Activated gamma-delta T cell treated with Interleukin-2 at 50 U/mL for 16 hours (primary cell): Measurements from ENCODE around the gene NXPE4.
"Not testable (repeated sequence)": the region's sequence is repeated elsewhere in the genome, so short reads cannot be mapped to it uniquely, and the experiment has no call there.

Source experiments
- DNase-seq: peaks from one replicate; pipeline ENCODE4 v3.0.0-alpha.2; 2020

The NXPE4 gene

GRCh38 chr11:114595571-114595970, at the start of gene NXPE4:
TSS of gene NXPE4 (minus strand) at chr11:114595786. CDS start at chr11:114594759, 1,027 bp downstream.
- no peak for DNase-seq

GRCh38 chr11:114639440-114639839, 43.9 kb upstream of the NXPE4 start:
- DNase-seq = not testable (repeated sequence)

- not testable (repeated sequence) for DNase-seq
These were observed 35.9 kb upstream of the NXPE4 start for GRCh38 chr11:114631445-114631965.

- no peak for DNase-seq
These were observed 29.7 kb upstream of the NXPE4 start for GRCh38 chr11:114625294-114625693.

GRCh38 chr11:114624455-114625207, 29.0 kb upstream of the NXPE4 start:
- no peak for DNase-seq

- no peak for DNase-seq
These were observed 28.1 kb upstream of the NXPE4 start for GRCh38 chr11:114623720-114624119.

GRCh38 chr11:114622858-114623257, 27.3 kb upstream of the NXPE4 start:
- no peak for DNase-seq

GRCh38 chr11:114621950-114622809, 26.6 kb upstream of the NXPE4 start:
- no peak for DNase-seq

GRCh38 chr11:114621072-114621471, 25.5 kb upstream of the NXPE4 start:
- no peak for DNase-seq

GRCh38 chr11:114619659-114620173, 24.1 kb upstream of the NXPE4 start:
- no peak for DNase-seq

- no peak for DNase-seq
These were observed 22.6 kb upstream of the NXPE4 start for GRCh38 chr11:114618139-114618538.

GRCh38 chr11:114617157-114618124, 21.9 kb upstream of the NXPE4 start:
- DNase-seq = no peak

- DNase-seq = no peak
These were observed 20.9 kb upstream of the NXPE4 start for GRCh38 chr11:114616516-114616915.

- DNase-seq = no peak
These were observed 20.1 kb upstream of the NXPE4 start for GRCh38 chr11:114615448-114616361.

GRCh38 chr11:114614127-114614720, 18.6 kb upstream of the NXPE4 start:
- DNase-seq = no peak

- DNase-seq = not testable (repeated sequence)
These were observed 17.5 kb upstream of the NXPE4 start for GRCh38 chr11:114613094-114613493.

GRCh38 chr11:114612686-114613085, 17.1 kb upstream of the NXPE4 start:
- no peak for DNase-seq

GRCh38 chr11:114612199-114612598, 16.6 kb upstream of the NXPE4 start:
- not testable (repeated sequence) for DNase-seq

- DNase-seq = no peak
These were observed 15.7 kb upstream of the NXPE4 start for GRCh38 chr11:114610984-114611944.
